ENCODE data around the gene ZEB1.
"Not testable (repeated sequence)": the region's sequence is repeated elsewhere in the genome, so short reads cannot be mapped to it uniquely, and the experiment has no call there.

ZEB1 gene

DNA sequence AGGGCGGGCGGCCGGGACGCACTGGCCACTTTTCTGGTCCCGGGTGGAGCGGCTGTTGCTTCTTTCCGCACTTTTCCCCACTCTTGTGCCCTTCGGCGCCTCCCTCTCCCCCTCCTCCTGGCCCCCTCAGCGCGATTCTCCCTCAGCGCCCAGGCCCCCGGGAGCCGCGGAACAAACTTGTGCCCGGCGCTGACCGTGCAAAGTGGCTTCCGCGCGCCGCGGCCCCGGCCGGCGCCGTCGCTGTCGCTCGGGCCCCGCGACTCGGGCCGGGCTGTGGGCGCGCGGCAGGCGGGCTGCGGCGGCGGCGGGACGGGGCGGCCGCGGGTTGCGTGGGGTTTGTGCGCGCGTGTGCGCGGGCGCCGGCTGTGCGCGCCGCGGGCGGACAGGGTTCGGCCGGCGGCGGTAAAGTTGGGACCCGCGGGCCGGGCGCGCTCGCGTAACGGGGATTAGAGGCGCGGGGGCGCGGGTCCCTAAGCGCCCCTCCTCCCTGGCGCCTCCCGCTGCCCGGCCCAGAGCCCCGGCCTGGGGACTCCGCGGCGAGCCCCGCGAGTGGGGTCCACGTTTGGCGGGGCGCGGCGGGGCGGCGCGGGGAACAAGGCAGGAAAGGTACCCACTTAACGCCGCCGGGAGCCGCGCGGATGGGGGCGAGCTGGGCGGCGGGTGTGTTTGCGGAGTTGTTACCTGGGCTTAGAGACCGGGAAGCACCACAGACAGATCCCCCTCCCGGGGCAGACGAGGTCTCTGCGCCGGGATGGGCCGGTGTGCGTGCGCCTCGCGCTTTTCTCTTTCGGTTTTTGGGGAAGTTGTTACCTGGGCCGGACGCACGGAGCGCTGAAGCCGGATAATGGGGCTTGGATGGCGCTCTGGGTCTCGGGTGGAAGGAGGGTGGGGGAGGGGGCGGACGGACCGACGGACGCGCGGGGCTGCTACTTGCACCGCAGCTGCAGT lies 860 bp downstream of the ZEB1 start:
- DNase-seq = peak; percentile 32

DNA sequence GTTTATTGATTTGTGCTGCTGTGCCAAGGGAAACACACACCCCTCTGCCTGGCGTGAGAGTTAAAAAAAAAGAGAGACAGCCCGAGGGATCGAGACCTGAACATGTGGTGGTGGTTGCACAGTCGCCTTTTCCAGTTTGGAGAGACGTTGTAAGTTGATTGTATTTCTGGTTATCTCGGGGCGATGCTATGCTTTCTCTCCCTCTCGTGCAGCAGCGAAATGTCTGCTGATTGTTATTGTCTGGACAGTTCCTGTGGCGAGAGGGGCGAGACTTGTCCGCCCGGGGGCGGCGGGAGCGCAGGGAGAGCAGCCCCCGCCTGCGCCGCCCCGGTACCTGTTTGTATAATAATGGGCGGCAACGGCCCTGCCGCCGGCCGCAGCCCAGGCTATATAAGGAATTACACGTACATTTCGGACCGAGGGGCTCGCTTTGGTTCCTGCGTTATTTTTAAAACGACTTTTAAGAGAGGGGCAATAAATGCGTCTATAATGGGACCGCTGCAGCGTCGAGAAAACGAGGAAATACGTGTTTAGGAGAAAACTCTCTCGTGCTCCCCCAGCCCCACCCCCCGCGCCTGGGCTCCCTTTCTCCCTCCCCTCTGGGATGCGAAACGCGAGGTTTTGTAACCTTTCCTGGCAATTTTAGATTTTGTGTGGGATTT lies 1.7 kb downstream of the ZEB1 start:
- DNase-seq = peak; percentile 26

- peak; percentile 27 for DNase-seq
These were observed 2.5 kb downstream of the ZEB1 start for GRCh38 chr10:31321396-31321941.

GRCh38 chr10:31322647-31323046 lies 3.6 kb downstream of the ZEB1 start:
- DNase-seq = no peak

DNA sequence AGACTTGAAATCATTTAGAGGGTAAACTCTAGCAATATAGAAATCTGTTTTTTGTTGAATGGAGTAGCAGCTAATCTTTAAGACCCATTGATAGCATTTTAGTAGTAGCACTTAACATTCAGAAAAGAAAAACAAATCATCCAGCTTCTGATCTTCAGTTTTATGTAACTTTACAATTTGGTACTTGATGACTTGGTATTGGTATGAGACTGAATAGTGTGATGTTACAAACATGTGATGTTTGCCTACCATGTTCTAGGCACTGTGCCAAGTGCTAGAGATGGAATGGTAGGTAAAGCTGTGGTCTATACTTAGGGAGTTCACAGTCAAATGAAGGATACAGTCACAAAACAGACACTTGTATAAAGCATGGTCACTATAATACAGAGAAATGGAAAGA lies 21.3 kb downstream of the ZEB1 start:
- no peak for DNase-seq

DNA sequence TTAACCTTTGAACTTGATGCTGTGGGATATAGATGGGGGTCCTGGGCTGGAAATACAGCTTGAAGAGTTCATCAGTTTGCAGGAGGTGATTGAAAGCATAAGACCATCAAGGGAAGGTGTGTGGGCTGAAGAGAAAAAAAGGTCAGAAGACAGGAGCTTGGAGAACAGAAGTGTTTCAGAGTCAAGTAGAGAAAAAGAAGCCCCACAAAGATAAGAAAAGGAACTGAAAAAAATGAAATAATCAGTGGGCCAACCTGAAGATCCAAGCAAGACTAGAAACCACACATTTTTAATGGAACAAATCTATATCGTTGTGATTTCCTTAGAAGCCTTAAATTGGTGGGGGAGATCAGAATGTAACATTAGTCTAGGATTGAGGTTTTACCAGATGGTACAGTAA lies 22.5 kb downstream of the ZEB1 start:
- DNase-seq = no peak

GRCh38 chr10:31343009-31343408 lies 24.0 kb downstream of the ZEB1 start:
- DNase-seq = no peak

DNA sequence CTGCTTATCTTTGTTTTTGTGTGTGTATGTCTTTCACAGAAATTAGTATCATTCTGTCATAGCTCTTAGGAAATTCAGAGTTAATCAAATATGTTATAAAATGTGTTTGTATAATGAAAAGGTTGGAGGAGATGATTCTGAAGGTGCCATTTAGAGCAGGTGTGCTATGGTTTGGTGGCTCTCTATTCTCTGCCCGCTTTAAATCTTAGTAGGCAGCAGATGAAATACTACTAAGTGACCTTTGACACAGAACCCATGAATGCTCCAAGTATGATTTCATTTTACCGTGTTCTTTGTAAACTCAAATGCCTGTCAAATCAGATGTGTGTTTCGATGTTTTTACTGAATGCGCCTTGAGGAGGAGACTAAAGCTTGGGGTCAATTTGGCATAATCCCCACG lies 24.5 kb downstream of the ZEB1 start:
- DNase-seq = no peak

DNA sequence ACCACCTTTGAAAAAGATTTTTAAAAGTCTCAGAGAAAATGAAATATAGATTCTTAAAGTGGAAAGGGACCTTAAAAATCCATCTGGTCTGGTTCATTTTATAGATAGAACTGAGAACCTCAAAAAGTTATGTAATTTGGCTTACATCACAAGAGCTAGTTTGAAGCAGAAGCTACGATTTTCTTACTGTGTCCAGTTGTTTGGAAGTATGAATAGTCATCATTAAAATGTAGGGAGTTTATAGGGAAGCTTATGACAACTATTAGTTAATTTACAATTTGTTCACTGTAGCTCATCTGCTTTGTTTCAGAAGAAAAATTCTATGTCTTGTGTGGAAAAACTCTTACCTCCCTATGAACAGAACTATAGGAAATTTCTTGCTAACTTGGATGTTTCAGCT lies 26.9 kb downstream of the ZEB1 start:
- no peak for DNase-seq

- no peak for DNase-seq
These were observed 27.9 kb downstream of the ZEB1 start for GRCh38 chr10:31346953-31347352.

DNA sequence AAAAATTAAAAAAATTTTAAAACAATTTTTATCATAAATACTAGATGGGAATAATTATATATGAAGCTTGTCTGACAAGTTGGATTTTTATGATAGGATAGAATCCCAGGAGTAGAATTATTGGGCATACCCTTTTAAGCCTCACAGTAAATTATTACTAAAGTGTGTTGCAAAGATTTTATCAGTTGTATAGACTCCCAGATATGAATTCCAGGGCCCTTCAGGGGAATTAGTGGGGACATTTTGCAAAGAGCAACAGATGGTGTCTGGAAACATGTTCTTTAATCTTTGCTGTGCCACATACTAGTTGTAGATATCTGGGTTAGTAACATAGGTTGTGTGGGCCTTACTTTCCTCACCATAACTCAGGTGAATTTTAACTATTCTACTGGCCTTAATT lies 28.7 kb downstream of the ZEB1 start:
- DNase-seq = no peak

DNA sequence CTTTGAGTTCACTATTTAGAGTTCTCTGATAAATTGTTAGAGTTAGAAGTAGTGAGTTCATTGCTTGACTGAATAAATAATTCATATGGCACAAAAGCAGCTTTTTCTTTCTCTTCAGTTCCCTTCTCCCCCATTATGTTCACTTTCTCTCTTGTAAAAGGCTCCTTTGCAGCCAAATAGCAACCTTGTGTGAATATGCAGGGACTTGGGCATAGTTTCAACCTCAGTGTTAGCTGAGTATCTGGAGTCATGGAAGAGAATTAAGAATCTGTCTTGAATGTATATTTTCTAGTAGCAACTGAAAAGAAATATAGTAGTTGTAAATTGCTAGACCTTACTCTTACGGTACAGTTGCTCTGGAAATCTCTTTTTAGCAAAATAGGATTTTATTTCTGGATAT lies 31.9 kb downstream of the ZEB1 start:
- DNase-seq = no peak

DNA sequence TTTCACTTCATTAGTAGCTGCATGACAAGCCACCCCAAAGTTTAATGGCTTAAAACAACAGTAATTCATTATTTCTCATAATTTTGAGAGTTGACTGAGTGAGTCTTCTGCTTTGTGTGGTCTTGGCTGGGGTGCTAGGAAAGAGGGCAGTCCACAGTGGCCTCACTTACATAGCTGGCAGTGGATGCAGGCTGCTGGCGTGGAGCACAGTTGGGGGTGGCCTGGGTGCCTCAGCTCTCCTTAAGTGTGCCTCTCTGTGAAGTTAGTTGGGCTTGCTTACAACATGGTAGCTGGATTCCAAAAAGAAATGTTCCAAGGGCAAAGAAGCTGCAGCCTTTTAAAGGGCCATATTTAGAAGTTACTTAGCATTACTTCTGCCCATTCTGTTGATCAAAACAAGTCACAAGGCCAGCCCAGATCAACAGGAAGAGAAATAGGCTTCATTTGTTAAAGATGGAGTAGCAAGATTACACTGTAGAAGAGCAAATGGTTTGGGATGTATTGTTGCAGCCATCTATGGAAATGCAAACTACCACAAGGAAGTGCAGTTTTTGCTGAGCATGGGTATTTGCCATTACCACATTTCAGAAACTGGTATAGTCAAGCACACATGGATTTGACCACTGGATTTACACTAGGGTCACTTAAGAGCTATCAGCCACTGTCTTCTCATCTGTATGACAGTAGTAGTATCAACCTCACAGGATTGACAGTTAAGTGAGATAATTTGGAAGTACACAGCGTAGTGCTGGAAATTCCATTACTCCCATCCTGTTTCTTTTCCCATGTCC lies 33.6 kb downstream of the ZEB1 start:
- no peak for DNase-seq

GRCh38 chr10:31353574-31353973 lies 34.6 kb downstream of the ZEB1 start:
- DNase-seq = no peak

DNA sequence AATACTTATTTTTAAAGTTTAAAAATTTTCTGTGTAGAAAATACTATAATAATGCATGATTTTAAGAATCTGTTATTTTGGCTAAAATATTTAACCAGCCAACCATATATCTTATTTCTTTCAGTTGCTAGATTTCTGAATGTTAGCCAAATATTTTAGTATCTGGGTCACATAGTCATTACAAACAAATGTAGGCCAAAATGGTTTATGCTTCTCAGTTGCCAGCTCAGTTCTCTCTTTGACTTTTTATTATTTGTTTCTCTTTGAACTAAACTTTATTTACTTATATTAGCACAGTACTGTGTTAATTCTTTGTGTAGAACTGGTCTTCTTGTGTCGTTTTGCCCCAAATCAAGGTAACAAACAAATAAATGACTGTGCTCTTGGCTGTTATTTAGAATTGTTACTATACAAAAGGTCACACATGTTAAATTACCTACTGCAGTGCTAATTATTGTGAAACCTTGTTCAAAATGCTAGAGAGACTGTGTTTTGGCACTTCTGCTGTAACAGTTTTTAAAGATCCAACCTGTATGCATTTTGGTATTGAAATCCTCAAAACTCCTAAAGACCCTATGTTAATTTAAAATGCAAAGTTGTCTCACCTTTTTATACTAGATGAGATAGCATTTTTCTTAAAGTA lies 39.8 kb downstream of the ZEB1 start:
- no peak for DNase-seq

GRCh38 chr10:31359979-31360378 lies 41.0 kb downstream of the ZEB1 start:
- DNase-seq = no peak

GRCh38 chr10:31361475-31361874 lies 42.5 kb downstream of the ZEB1 start:
- not testable (repeated sequence) for DNase-seq

- DNase-seq = no peak
These were observed 43.1 kb downstream of the ZEB1 start for GRCh38 chr10:31362023-31362641.

DNA sequence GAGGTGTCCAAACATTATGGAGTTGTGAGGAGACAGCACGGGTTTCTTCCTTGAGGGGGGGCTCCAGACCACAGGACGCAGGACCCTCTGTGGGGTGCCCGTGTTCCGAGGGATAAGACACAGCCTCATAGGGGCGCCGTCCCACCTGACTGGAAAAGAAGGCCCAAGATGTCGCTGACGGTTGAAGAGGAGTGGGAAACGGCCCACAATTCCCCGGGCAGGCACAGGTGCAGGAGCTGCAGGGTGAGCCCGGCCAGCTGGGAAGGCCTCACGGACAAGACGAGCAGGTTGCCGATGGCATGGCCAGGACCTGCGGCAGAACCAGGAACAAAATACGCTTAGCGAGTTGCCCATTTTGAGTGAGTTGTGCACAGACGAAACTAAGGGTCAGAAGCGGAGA lies 44.7 kb downstream of the ZEB1 start:
- DNase-seq = not testable (repeated sequence)

GRCh38 chr10:31364238-31364637 lies 45.2 kb downstream of the ZEB1 start:
- DNase-seq = not testable (repeated sequence)

DNA sequence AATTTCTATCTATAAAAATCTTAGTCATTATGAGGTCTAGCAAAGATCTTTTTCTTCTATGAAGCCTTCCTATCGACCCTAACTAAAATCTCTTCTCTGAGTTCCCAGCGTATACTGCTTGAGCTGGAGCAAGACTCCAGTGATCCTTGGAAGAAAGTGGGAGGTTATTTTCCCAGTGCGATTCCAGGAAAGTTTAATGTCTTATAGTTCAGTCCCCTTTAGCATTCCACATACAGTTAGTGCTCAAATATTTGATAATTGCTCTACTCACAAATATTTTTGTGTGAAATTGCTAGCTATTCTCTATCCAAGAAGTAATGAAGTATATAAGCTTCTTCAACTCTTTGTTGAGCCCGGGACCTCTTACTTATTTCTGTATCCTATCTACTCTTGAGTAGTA lies 47.7 kb downstream of the ZEB1 start:
- DNase-seq = no peak

DNA sequence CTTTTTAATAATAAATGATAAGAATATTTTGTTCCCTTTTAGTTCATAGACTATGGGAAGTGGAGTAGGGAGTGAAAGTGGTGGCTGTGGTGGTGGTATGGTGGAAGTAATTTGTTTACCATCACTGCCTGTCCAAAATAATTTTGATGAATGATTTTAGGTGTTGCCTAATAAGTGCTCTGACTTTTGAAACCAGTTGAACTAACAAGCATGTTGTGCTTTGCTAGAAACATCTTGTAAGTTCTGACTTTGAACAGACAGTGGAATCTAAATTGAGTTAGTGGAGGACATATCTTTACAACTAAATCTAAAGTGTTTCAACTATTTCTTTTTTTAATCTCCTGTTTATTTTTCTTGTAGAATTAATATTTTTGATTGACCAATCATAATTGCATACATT lies 49.7 kb downstream of the ZEB1 start:
- no peak for DNase-seq
